WTC11 (cell line): ENCODE measurements around the gene WNK1.

Source experiments
- GRHL2 ChIP-seq: fragments of 250-450 bp; sonication (Bioruptor Pico); IDR thresholded peaks from 2 replicates; pipeline ENCODE4 v1.8.0; 2022; ENCODE audit warnings: mild to moderate bottlenecking, moderate library complexity; ENCODE audit not compliant: insufficient replicate concordance, severe bottlenecking
- NFE2L1 ChIP-seq: sonication (generic); formaldehyde crosslinking; IDR thresholded peaks from 2 replicates; pipeline ENCODE4 v1.8.1; 2023; ENCODE audit warnings: missing genetic modification reagents
- SP1 ChIP-seq: sonication (generic); formaldehyde crosslinking; conservative IDR thresholded peaks from 2 replicates; pipeline ENCODE4 v1.8.1; 2022; ENCODE audit warnings: missing genetic modification reagents
- ZNF138 ChIP-seq: sonication (generic); formaldehyde crosslinking; conservative IDR thresholded peaks from 2 replicates; pipeline ENCODE4 v1.8.1; 2022; ENCODE audit warnings: mild to moderate bottlenecking, moderate library complexity, missing genetic modification reagents
- TF ChIP-seq, protein P1 (sequence below): fragments of 200-600 bp; IDR thresholded peaks from 2 replicates; pipeline ENCODE4 v1.8.0; 2022; ENCODE audit warnings: antibody characterized with exemption
- TF ChIP-seq, protein P2 (sequence below): fragments of 250-450 bp; sonication (Bioruptor Pico); IDR thresholded peaks from 2 replicates; pipeline ENCODE4 v1.8.0; 2021; ENCODE audit warnings: mild to moderate bottlenecking
- TF ChIP-seq, protein P3 (sequence below): sonication (generic); formaldehyde crosslinking; conservative IDR thresholded peaks from 2 replicates; pipeline ENCODE4 v1.8.1; 2023; ENCODE audit warnings: mild to moderate bottlenecking, low read depth, missing genetic modification reagents, moderate library complexity

GRCh38 chr12:949453-950191 lies 197.2 kb downstream of the WNK1 start, which contains the start of gene RAD52:
- TF ChIP-seq SP1 (CRISPR knock-in tag) = peak; percentile 29; the same call in 1 of the 2 replicates
- TF ChIP-seq, protein P1, sequence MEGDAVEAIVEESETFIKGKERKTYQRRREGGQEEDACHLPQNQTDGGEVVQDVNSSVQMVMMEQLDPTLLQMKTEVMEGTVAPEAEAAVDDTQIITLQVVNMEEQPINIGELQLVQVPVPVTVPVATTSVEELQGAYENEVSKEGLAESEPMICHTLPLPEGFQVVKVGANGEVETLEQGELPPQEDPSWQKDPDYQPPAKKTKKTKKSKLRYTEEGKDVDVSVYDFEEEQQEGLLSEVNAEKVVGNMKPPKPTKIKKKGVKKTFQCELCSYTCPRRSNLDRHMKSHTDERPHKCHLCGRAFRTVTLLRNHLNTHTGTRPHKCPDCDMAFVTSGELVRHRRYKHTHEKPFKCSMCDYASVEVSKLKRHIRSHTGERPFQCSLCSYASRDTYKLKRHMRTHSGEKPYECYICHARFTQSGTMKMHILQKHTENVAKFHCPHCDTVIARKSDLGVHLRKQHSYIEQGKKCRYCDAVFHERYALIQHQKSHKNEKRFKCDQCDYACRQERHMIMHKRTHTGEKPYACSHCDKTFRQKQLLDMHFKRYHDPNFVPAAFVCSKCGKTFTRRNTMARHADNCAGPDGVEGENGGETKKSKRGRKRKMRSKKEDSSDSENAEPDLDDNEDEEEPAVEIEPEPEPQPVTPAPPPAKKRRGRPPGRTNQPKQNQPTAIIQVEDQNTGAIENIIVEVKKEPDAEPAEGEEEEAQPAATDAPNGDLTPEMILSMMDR = peak; percentile 86
- TF ChIP-seq, protein P2, sequence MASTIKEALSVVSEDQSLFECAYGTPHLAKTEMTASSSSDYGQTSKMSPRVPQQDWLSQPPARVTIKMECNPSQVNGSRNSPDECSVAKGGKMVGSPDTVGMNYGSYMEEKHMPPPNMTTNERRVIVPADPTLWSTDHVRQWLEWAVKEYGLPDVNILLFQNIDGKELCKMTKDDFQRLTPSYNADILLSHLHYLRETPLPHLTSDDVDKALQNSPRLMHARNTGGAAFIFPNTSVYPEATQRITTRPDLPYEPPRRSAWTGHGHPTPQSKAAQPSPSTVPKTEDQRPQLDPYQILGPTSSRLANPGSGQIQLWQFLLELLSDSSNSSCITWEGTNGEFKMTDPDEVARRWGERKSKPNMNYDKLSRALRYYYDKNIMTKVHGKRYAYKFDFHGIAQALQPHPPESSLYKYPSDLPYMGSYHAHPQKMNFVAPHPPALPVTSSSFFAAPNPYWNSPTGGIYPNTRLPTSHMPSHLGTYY (CRISPR knock-in tag) = no peak
- no peak for TF ChIP-seq GRHL2 (CRISPR knock-in tag)
- no peak for TF ChIP-seq ZNF138 (CRISPR knock-in tag)
- TF ChIP-seq, protein P3, sequence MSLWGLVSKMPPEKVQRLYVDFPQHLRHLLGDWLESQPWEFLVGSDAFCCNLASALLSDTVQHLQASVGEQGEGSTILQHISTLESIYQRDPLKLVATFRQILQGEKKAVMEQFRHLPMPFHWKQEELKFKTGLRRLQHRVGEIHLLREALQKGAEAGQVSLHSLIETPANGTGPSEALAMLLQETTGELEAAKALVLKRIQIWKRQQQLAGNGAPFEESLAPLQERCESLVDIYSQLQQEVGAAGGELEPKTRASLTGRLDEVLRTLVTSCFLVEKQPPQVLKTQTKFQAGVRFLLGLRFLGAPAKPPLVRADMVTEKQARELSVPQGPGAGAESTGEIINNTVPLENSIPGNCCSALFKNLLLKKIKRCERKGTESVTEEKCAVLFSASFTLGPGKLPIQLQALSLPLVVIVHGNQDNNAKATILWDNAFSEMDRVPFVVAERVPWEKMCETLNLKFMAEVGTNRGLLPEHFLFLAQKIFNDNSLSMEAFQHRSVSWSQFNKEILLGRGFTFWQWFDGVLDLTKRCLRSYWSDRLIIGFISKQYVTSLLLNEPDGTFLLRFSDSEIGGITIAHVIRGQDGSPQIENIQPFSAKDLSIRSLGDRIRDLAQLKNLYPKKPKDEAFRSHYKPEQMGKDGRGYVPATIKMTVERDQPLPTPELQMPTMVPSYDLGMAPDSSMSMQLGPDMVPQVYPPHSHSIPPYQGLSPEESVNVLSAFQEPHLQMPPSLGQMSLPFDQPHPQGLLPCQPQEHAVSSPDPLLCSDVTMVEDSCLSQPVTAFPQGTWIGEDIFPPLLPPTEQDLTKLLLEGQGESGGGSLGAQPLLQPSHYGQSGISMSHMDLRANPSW = no peak
- peak; percentile 41; the same call in 1 of the 2 replicates for TF ChIP-seq NFE2L1
